SK-N-SH treated with all-trans-retinoic acid at 6 μM for 48 hours (cell line): ENCODE measurements around the gene TTBK1.
A peak's percentile ranks its signal among the peaks of the same experiment; 100 is the strongest.

ENCODE experiments used
- ATAC-seq: fragments of 200-7000 bp; cut with Tn5 transposase; 3 replicates; pipeline ENCODE4 v1.9.1; 2020; ENCODE audit warnings: mild to moderate bottlenecking, moderate library complexity
- ARNTL ChIP-seq: fragments of 450-650 bp; formaldehyde crosslinking; IDR thresholded peaks from 2 replicates; pipeline ENCODE4 v1.5.0; 2020; ENCODE audit warnings: low read depth, mild to moderate bottlenecking, moderate library complexity, borderline replicate concordance
- BACH2 ChIP-seq: fragments of 250-450 bp; sonication (Bioruptor Pico); IDR thresholded peaks from 2 replicates; pipeline ENCODE4 v1.9.0; 2021; ENCODE audit warnings: mild to moderate bottlenecking, borderline replicate concordance
- CREB5 ChIP-seq: fragments of 250-450 bp; sonication (Bioruptor Pico); IDR thresholded peaks from 2 replicates; pipeline ENCODE4 v1.5.1; 2020; ENCODE audit warnings: low read depth, mild to moderate bottlenecking, moderate library complexity
- CSRNP3 ChIP-seq: fragments of 250-450 bp; sonication (Bioruptor Pico); IDR thresholded peaks from 2 replicates; pipeline ENCODE4 v1.5.1; 2021; ENCODE audit warnings: mild to moderate bottlenecking, moderate library complexity
- ESRRG ChIP-seq: fragments of 250-450 bp; sonication (Bioruptor Pico); IDR thresholded peaks from 2 replicates; pipeline ENCODE4 v1.6.1; 2021; ENCODE audit warnings: mild to moderate bottlenecking
- GLIS3 ChIP-seq: fragments of 250-450 bp; sonication (Bioruptor Pico); IDR thresholded peaks from 2 replicates; pipeline ENCODE4 v1.5.0; 2020; ENCODE audit warnings: mild to moderate bottlenecking, moderate library complexity
- ISL1 ChIP-seq: fragments of 250-450 bp; sonication (Bioruptor Pico); IDR thresholded peaks from 2 replicates; pipeline ENCODE4 v2.1.2; 2022; ENCODE audit warnings: mild to moderate bottlenecking, moderate library complexity
- OSR1 ChIP-seq: fragments of 250-450 bp; sonication (Bioruptor Pico); IDR thresholded peaks from 2 replicates; pipeline ENCODE4 v1.8.0; 2022; ENCODE audit warnings: moderate library complexity, mild to moderate bottlenecking, inconsistent platforms
- PATZ1 ChIP-seq: fragments of 250-450 bp; sonication (Bioruptor Pico); IDR thresholded peaks from 2 replicates; pipeline ENCODE4 v1.8.0; 2020; ENCODE audit warnings: mild to moderate bottlenecking, moderate library complexity, borderline replicate concordance
- POU6F1 ChIP-seq: fragments of 250-450 bp; sonication (Bioruptor Pico); IDR thresholded peaks from 2 replicates; pipeline ENCODE4 v1.8.0; 2021; ENCODE audit warnings: low read depth, mild to moderate bottlenecking, moderate library complexity, borderline replicate concordance
- PPARA ChIP-seq: fragments of 250-450 bp; sonication (Bioruptor Pico); IDR thresholded peaks from 2 replicates; pipeline ENCODE4 v1.5.0; 2020; ENCODE audit warnings: mild to moderate bottlenecking, borderline replicate concordance
- RARB ChIP-seq: fragments of 250-450 bp; sonication (Bioruptor Pico); IDR thresholded peaks from 2 replicates; pipeline ENCODE4 v1.8.0; 2021; ENCODE audit warnings: mild to moderate bottlenecking, moderate library complexity
- SNAI2 ChIP-seq: fragments of 250-450 bp; sonication (Bioruptor Pico); IDR thresholded peaks from 2 replicates; pipeline ENCODE4 v1.5.0; 2020; ENCODE audit warnings: mild to moderate bottlenecking, moderate library complexity
- TCF4 ChIP-seq: fragments of 250-450 bp; sonication (Bioruptor Pico); IDR thresholded peaks from 2 replicates; pipeline ENCODE4 v1.8.0; 2021; ENCODE audit warnings: mild to moderate bottlenecking, moderate library complexity, borderline replicate concordance
- TOX ChIP-seq: fragments of 250-450 bp; sonication (Bioruptor Pico); IDR thresholded peaks from 2 replicates; pipeline ENCODE4 v1.8.0; 2021; ENCODE audit warnings: mild to moderate bottlenecking, moderate library complexity, borderline replicate concordance
- ZC3H10 ChIP-seq: fragments of 250-450 bp; sonication (Bioruptor Pico); IDR thresholded peaks from 2 replicates; pipeline ENCODE4 v1.5.1; 2021; ENCODE audit warnings: mild to moderate bottlenecking, moderate library complexity
- ZFP3 ChIP-seq: fragments of 250-450 bp; sonication (Bioruptor Pico); IDR thresholded peaks from 2 replicates; pipeline ENCODE4 v1.5.0; 2020; ENCODE audit warnings: mild to moderate bottlenecking, moderate library complexity
- ZFP30 ChIP-seq: fragments of 450-650 bp; formaldehyde crosslinking; IDR thresholded peaks from 2 replicates; pipeline ENCODE4 v1.5.0; 2022; ENCODE audit warnings: mild to moderate bottlenecking, moderate library complexity
- ZNF70 ChIP-seq: fragments of 450-650 bp; formaldehyde crosslinking; IDR thresholded peaks from 2 replicates; pipeline ENCODE4 v1.5.0; 2020; ENCODE audit warnings: mild to moderate bottlenecking, moderate library complexity
- ZNF8 ChIP-seq: fragments of 450-650 bp; formaldehyde crosslinking; IDR thresholded peaks from 2 replicates; pipeline ENCODE4 v1.5.0; 2020; ENCODE audit warnings: mild to moderate bottlenecking, moderate library complexity

Gene TTBK1

GRCh38 chr6:43278524-43279078 lies 35.3 kb downstream of the TTBK1 start:
- peak; percentile 51 for ATAC-seq
- TF ChIP-seq TCF4 (CRISPR knock-in tag) (no peak), BACH2 (CRISPR knock-in tag) (no peak), ZFP30 (CRISPR knock-in tag) (no peak), PPARA (CRISPR knock-in tag) (no peak), ZFP3 (CRISPR knock-in tag) (no peak)

GRCh38 chr6:43280234-43280633 lies 37.0 kb downstream of the TTBK1 start:
- ATAC-seq, result no peak
- TF ChIP-seq ZC3H10 (CRISPR knock-in tag) (no peak), SNAI2 (CRISPR knock-in tag) (no peak), ARNTL (CRISPR knock-in tag) (no peak)

GRCh38 chr6:43282060-43282459 lies 38.8 kb downstream of the TTBK1 start:
- TF ChIP-seq ZC3H10 (CRISPR knock-in tag) (no peak), SNAI2 (CRISPR knock-in tag) (no peak), BACH2 (CRISPR knock-in tag) (no peak), RARB (no peak), PPARA (CRISPR knock-in tag) (no peak), PATZ1 (CRISPR knock-in tag) (no peak), ZNF70 (CRISPR knock-in tag) (no peak), TCF4 (CRISPR knock-in tag) (no peak), ZFP30 (CRISPR knock-in tag) (no peak), TOX (no peak), ZNF8 (CRISPR knock-in tag) (no peak), POU6F1 (CRISPR knock-in tag) (no peak), CSRNP3 (CRISPR knock-in tag) (no peak), OSR1 (no peak), GLIS3 (CRISPR knock-in tag) (no peak), ESRRG (CRISPR knock-in tag) (no peak), ZFP3 (CRISPR knock-in tag) (no peak), ISL1 (no peak)
- no peak for ATAC-seq

GRCh38 chr6:43282636-43283513 lies 39.6 kb downstream of the TTBK1 start:
- ATAC-seq, result no peak
- TF ChIP-seq ARNTL (CRISPR knock-in tag) (no peak), SNAI2 (CRISPR knock-in tag) (no peak), TOX (no peak), BACH2 (CRISPR knock-in tag) (no peak), PPARA (CRISPR knock-in tag) (no peak), ESRRG (CRISPR knock-in tag) (no peak), ZFP3 (CRISPR knock-in tag) (no peak)

GRCh38 chr6:43283514-43283901 lies 40.2 kb downstream of the TTBK1 start:
- TF ChIP-seq ISL1 (no peak), SNAI2 (CRISPR knock-in tag) (no peak), ZC3H10 (CRISPR knock-in tag) (no peak), CREB5 (CRISPR knock-in tag) (no peak)
- TF ChIP-seq, all 23 proteins: peak for 0
- ATAC-seq, result no peak
